Endothelial cell of umbilical vein (primary cell): Measurements from ENCODE around the gene C9orf152. TPM values are rescaled to one million over a fixed set of nuclear protein-coding genes. Genes with fewer than 3 reads are reported as not detected.

Source experiments
- BruUV-seq: library from RNA; stranded (reverse); fragments of 400-500 nt; replicated peaks from 2 replicates; lab custom pipeline; 2021; lab: Mats Ljungman, UMichigan
- CTCF ChIA-PET: fragments of 300-600, 350-600 bp; sonication (Branson Sonifier 250); formaldehyde crosslinking; loops from one replicate; lab custom pipeline; 2021; ENCODE audit warnings: antibody characterized with exemption, inconsistent platforms; lab: Charles Lee
- POLR2A ChIA-PET: fragments of 300-600, 350-600 bp; sonication (Branson Sonifier 250); formaldehyde crosslinking; loops from one replicate; lab custom pipeline; 2021; ENCODE audit warnings: antibody characterized with exemption, inconsistent platforms; lab: Charles Lee
- DNase-seq: peaks from one replicate; pipeline ENCODE4 v3.0.0-alpha.2; 2011; ENCODE audit warnings: low read depth, low spot score
- FAIRE-seq: peaks from 2 replicates; lab custom pipeline; 2011; peaks lifted over from hg19 to GRCh38; lab: Jason Lieb, UNC
- H2AFZ ChIP-seq: 2 replicates; pipeline ENCODE4 v1.6.0; 2012; ENCODE audit warnings: low read depth, low read length, control low read depth, inconsistent platforms
- H3K27ac ChIP-seq: 2 replicates; pipeline ENCODE4 v1.5.1; 2011; ENCODE audit warnings: low read depth, mild to moderate bottlenecking, control low read depth, low read length, moderate library complexity; ENCODE audit not compliant: insufficient read depth
- H3K27me3 ChIP-seq, 2 experiments: 2 replicates each; pipeline versions ENCODE4 v1.6.0 to v1.6.1; 2011; ENCODE audit warnings: low read length in 2 of 2, mixed read lengths in 1 of 2; ENCODE audit not compliant: control insufficient read depth in 2 of 2, insufficient read depth in 2 of 2
- H3K36me3 ChIP-seq, 2 experiments: 2 replicates in 1 of 2; 3 replicates in 1 of 2; pipeline ENCODE4 v1.5.1; 2011; ENCODE audit warnings: low read length in 2 of 2, mild to moderate bottlenecking in 1 of 2, moderate library complexity in 1 of 2; ENCODE audit not compliant: control insufficient read depth in 2 of 2, insufficient read depth in 2 of 2; ENCODE audit errors: extremely low read depth in 1 of 2
- H3K4me1 ChIP-seq: 3 replicates; pipeline ENCODE4 v1.5.1; 2011; ENCODE audit warnings: mild to moderate bottlenecking, low read length; ENCODE audit not compliant: control insufficient read depth, insufficient read depth; ENCODE audit errors: extremely low read depth
- H3K4me2 ChIP-seq: 2 replicates; pipeline ENCODE4 v1.6.1; 2011; ENCODE audit warnings: low read length, control low read depth, mixed read lengths; ENCODE audit not compliant: insufficient read depth
- H3K4me3 ChIP-seq, 3 experiments: fragments of 200-600 bp in 1 of 3; sonication (generic), shearing (Covaris generic) in 1 of 3; replicated peaks in 1 of 3; 2 replicates each; pipeline ENCODE4 v1.5.1; 2011 to 2016; ENCODE audit warnings: control low read depth in 3 of 3, low read length in 3 of 3, mild to moderate bottlenecking in 2 of 3, inconsistent platforms in 1 of 3, low read depth in 1 of 3, moderate library complexity in 1 of 3; ENCODE audit not compliant: insufficient read depth in 1 of 3
- H3K79me2 ChIP-seq: 2 replicates; pipeline ENCODE4 v1.6.0; 2012; ENCODE audit warnings: low read length, inconsistent platforms; ENCODE audit not compliant: control insufficient read depth, insufficient read depth
- H3K9ac ChIP-seq: replicated peaks from 2 replicates; pipeline ENCODE3; 2011; ENCODE audit warnings: low read length, control low read depth; ENCODE audit not compliant: insufficient read depth; ENCODE audit errors: extremely low read depth
- H3K9me1 ChIP-seq: replicated peaks from 3 replicates; pipeline ENCODE4 v1.6.0; 2011; ENCODE audit warnings: mild to moderate bottlenecking, low read length; ENCODE audit not compliant: control insufficient read depth, insufficient read depth; ENCODE audit errors: extremely low read depth
- H3K9me3 ChIP-seq: replicated peaks from 2 replicates; pipeline ENCODE4 v1.5.1; 2012; ENCODE audit warnings: low read length, inconsistent platforms; ENCODE audit not compliant: control insufficient read depth, insufficient read depth
- H4K20me1 ChIP-seq: replicated peaks from 2 replicates; pipeline ENCODE3; 2011; ENCODE audit warnings: mild to moderate bottlenecking, low read length; ENCODE audit not compliant: control insufficient read depth, insufficient read depth; ENCODE audit errors: extremely low read depth
- CTCF ChIP-seq, 2 donors: IDR thresholded peaks; 1 replicate in 1 of 2; 2 replicates in 1 of 2; pipeline ENCODE4 v1.5.1; 2011; ENCODE audit warnings: low read length in 2 of 2, mild to moderate bottlenecking in 2 of 2, moderate library complexity in 2 of 2, control low read depth in 1 of 2, inconsistent platforms in 1 of 2, low read depth in 1 of 2; ENCODE audit not compliant: insufficient read depth in 1 of 2; ENCODE audit errors: extremely low read depth in 1 of 2
- FOS ChIP-seq: IDR thresholded peaks from 2 replicates; pipeline ENCODE4 v1.6.1; 2011; ENCODE audit warnings: mild to moderate bottlenecking, low read length, moderate library complexity, borderline replicate concordance; ENCODE audit not compliant: insufficient read depth
- MYC ChIP-seq: IDR thresholded peaks from one replicate; pipeline ENCODE4 v1.6.1; 2011; ENCODE audit warnings: mild to moderate bottlenecking, low read depth, low read length
- POLR2A ChIP-seq: IDR thresholded peaks from 2 replicates; pipeline ENCODE4 v1.6.1; 2012; ENCODE audit warnings: low read depth, mild to moderate bottlenecking, control low read depth, low read length
- POLR2AphosphoS5 ChIP-seq: IDR thresholded peaks from 2 replicates; pipeline ENCODE4 v1.6.1; 2012; ENCODE audit warnings: low read depth, mild to moderate bottlenecking, control low read depth, low read length, moderate library complexity; ENCODE audit not compliant: insufficient read depth
- dilution Hi-C: fragments of 300-500 bp; cut with MboI; formaldehyde crosslinking; loops from one replicate; pipeline ENCODE4 v1.15.0; 2019; ENCODE audit warnings: low sequenced_read_pairs; ENCODE audit not compliant: extremely low pct_ligation_motif_present
- intact Hi-C: fragments of 100-400 bp; cut with micrococcal nuclease; formaldehyde crosslinking; loops from one replicate; pipeline ENCODE4 v1.10.0; 2022
- polyA plus RNA-seq, 4 experiments: library from polyadenylated mRNA; depleted of rRNA in 3 of 4; stranded (reverse) in 3 of 4; unstranded in 1 of 4; fragments of >200 nt; gene quantifications; 2 replicates each; pipeline versions ENCODE4 v1.2.1 to v1.2.3, GENCODE V29; 2011 to 2012; ENCODE audit warnings: missing spikeins in 1 of 4
- total RNA-seq: library from RNA; stranded (reverse); gene quantifications from 2 replicates; pipeline ENCODE4 v1.2.3, GENCODE V29; 2021

The C9orf152 gene
- total and polyA plus RNA-seq, 2 donors (not counting 3 experiments of a cell fraction or from before 2014, with no cell fraction given), result not detected

GRCh38 chr9:110256380-110257096 is 48.6 kb upstream of the C9orf152 start, which contains the start of gene TXN:
Gene TXN, minus strand, starts transcription at chr9:110256507. Its CDS starts 72 bp downstream, at chr9:110256435.
- Histone ChIP-seq H4K20me1 (no peaks in the 10 kb centered on the region), H3K27ac (peak within 1 kb of the TSS; percentile 67), H3K27me3 (no peaks in the 10 kb centered on the region), H3K9me3 (no peaks in the 10 kb centered on the region), H3K4me2 (peak within 1 kb of the TSS; percentile 91), H3K9me1 (no peaks in the 10 kb centered on the region), H3K79me2 (peaks cover 47% of the 10 kb centered on the region), H3K4me3 (peak within 1 kb of the TSS; percentile 40 to 93 (median 77)), H2AFZ (peak within 1 kb of the TSS; percentile 83), H3K4me1 (peaks cover 23% of the 10 kb centered on the region), H3K36me3 (no peaks in the 10 kb centered on the region), H3K9ac (peak within 1 kb of the TSS; percentile 74)
- BruUV-seq, result TSS peak; percentile 81
- FAIRE-seq (peak; percentile 44), DNase-seq (peak; percentile 85)
- intact Hi-C loops (loop anchor here (1.0 to 10.0 kb wide), 4 partner anchors 74 to 438 kb away; no protein-coding TSS in a partner anchor), dilution Hi-C loops (no loop called here)
- ChIA-PET POLR2A (interaction anchor here (0.5 to 1.1 kb wide), 11 partner anchors 11 to 645 kb away, joined by 3 to 6 read pairs (median 3); no protein-coding TSS in a partner anchor), CTCF (interaction anchor here (0.8 to 2.5 kb wide), 7 partner anchors 13 to 367 kb away, joined by 3 to 10 read pairs (median 3); no protein-coding TSS in a partner anchor)
- TF ChIP-seq POLR2A (peak; percentile 96), FOS (no peak), CTCF (IDR thresholded peaks at IDR 0.05; ENCODE audit: extremely low read depth in 1 of 2, insufficient read depth in 1 of 2, low read depth in 1 of 2, low read length in 2 of 2) (no peak), MYC (no peak), POLR2AphosphoS5 (peak; percentile 92)
